ENCODE data around the gene MCRIP2. TPM values are rescaled to one million over a fixed set of nuclear protein-coding genes. Genes with fewer than 3 reads are reported as not detected.

MCRIP2 gene
- total and polyA plus RNA-seq, 9 of the 15 experiments (the other 6 are each of a cell fraction or from before 2014, with no cell fraction given) = 0.80 to 120 (median 35.2) TPM

- TF ChIP-seq ZBTB43 (CRISPR knock-in tag; IDR thresholded peaks at IDR 0.05) (no peak), CHD1 (IDR thresholded peaks at IDR 0.05; ENCODE audit: low read length) (no peak), SMAD1 (IDR thresholded peaks at IDR 0.05; ENCODE audit: low read depth, low read length, partially characterized antibody) (no peak), MYBL2 (IDR thresholded peaks at IDR 0.05; ENCODE audit: low read depth) (no peak), MYBL2 (CRISPR knock-in tag; IDR thresholded peaks at IDR 0.05; ENCODE audit: borderline replicate concordance) (no peak), EWSR1 (IDR thresholded peaks at IDR 0.05; ENCODE audit: borderline replicate concordance, low read depth, partially characterized antibody) (no peak), PREB (CRISPR knock-in tag; IDR thresholded peaks at IDR 0.05) (no peak), PHB2 (IDR thresholded peaks at IDR 0.05; ENCODE audit: low read depth) (no peak), PHB (CRISPR knock-in tag; IDR thresholded peaks at IDR 0.05) (no peak), CBX1 (IDR thresholded peaks at IDR 0.05; ENCODE audit: low read depth) (0 out of 2 replicates have a peak, but pooled peaks have one; percentile 36), ZNF316 (IDR thresholded peaks at IDR 0.05) (peak; percentile 5; the same call in 1 of the 2 replicates), PRPF4 (IDR thresholded peaks at IDR 0.05; ENCODE audit: insufficient read depth, low read depth, low read length, poor library complexity, severe bottlenecking) (no peak), CHD4 (IDR thresholded peaks at IDR 0.05; ENCODE audit: insufficient read depth, insufficient replicate concordance, low read depth, low read length, poor library complexity, severe bottlenecking) (no peak), TAL1 (IDR thresholded peaks at IDR 0.05) (no peak), ATF2 (CRISPR knock-in tag; IDR thresholded peaks at IDR 0.05) (no peak), CEBPG (CRISPR knock-in tag; IDR thresholded peaks at IDR 0.05) (peak; percentile 69), CEBPG (tag; conservative IDR thresholded peaks at IDR 0.05 in 1 of 2, IDR thresholded peaks at IDR 0.05 in 1 of 2) (no peak), SPI1 (IDR thresholded peaks at IDR 0.05; ENCODE audit: borderline replicate concordance, low read depth, low read length) (no peak), CREBBP (IDR thresholded peaks at IDR 0.05; ENCODE audit: low read depth, low read length) (no peak), POLR2AphosphoS2 (IDR thresholded peaks at IDR 0.05; ENCODE audit: low read length) (no peak), FOXO4 (CRISPR knock-in tag; IDR thresholded peaks at IDR 0.05) (no peak), FOXJ2 (tag; IDR thresholded peaks at IDR 0.05) (0 out of 2 replicates have a peak, but pooled peaks have one; percentile 20), SMAD3 (CRISPR knock-in tag; conservative IDR thresholded peaks at IDR 0.05) (no peak)
Observed at GRCh38 chr16:695355-696089, 53.9 kb downstream of the MCRIP2 start (continued).
